GM19193 (cell line): ENCODE results near the gene RECQL5.

Source experiments
- POLR2A ChIP-seq: IDR thresholded peaks from 4 replicates; pipeline ENCODE4 v1.6.1; 2011; ENCODE audit not compliant: insufficient read depth, insufficient read length; ENCODE audit errors: extremely low read depth

RECQL5 gene

DNA sequence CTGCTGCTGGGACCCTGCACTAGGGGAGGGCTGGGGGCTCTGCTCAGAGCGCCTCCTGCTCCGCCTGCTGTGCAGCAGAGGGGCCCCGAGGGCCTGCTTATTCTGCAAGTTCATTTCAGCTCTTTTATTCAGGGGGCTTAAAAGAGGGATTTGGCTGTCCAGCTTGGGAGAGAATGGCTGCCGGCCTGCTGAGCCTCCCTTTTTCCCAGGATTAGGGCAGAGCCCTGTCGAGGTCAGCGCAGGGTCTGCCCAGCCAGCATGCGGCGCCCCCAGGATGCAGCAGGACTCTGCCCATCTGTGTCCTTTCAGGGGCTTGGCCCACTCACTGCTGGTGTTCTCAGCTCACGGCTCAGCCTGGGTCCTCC, 32.6 kb downstream of the RECQL5 start:
- TF ChIP-seq POLR2A, result no peak

DNA sequence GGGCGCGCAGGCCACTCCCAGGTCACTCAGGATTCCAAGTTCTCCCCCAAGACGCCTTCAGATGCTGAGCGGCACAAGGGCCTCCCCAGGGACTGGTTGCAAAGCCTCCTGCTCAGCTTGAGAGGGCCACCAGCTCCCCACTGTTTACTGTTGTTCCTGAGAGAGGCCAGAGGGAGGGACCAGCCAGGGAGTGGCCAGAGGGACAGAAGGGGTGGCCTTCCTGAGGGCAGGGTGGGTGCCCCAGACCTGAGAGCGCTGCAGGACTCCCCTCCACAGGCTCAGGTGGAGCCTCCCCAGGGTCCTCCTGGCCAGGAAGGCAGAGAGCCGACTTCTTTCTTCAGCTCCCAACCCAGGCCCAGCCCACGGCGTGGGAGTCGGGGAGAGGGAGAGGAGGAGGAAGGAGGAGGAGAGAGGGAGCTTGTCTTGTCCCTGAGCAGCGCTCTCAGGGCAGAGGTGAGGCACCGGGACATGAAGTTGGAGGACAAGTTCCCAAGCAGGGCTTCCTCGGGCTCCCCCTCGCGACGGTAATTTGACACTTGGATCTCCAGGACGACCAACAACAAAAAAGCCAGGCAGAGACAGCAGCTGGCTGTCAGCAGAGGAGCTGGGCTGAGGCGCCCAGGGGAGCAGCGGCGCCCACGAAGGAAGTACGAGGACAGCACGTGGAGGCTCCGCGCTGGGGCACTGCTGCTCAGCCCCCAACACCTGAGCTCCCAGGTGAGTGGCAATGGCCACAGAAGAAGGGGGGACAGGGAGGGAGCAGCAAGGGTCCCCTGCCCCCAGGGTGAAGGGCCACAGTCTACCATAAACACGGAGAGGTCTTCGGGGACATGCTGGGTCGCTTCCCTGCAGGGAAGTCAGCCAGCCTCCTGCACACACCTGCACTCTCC, 33.2 kb downstream of the RECQL5 start:
- TF ChIP-seq POLR2A, result no peak

DNA sequence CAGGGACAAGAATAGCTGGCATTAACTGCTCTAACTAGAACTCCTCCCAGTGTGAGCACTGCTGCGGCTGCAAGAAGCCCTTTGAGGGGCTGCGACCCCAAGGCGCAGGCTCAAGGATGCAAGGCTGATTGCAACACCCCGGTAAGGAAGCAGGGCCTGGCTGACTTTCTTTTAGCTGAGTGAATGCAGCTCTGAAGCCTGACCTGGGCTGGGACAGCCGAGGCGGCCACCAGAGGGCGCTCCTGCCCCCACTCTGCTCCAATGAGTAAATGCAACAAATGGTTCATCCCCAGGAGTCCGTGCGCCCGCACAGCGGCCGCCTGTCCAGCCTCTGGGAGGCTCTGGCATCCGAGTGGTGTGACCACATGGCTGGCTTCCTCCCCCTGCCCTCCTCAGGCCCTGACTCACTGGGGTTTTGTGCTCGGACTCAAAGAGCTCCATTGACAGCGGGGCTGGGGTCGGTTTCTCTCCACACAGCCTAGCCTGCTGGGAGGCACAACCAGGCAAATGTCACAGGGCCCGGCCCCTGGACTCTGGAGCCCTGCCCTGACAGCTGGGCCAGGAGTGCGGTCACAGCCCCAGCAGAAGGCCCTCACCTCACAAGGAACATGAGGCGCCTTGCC, 34.0 kb downstream of the RECQL5 start, which contains the start of gene SMIM5:
SMIM5 (plus strand) TSS at position 572 of the 623 bp plus-strand sequence. CDS start 6,768 bp downstream, outside the sequence.
- TF ChIP-seq POLR2A, result no peak

DNA sequence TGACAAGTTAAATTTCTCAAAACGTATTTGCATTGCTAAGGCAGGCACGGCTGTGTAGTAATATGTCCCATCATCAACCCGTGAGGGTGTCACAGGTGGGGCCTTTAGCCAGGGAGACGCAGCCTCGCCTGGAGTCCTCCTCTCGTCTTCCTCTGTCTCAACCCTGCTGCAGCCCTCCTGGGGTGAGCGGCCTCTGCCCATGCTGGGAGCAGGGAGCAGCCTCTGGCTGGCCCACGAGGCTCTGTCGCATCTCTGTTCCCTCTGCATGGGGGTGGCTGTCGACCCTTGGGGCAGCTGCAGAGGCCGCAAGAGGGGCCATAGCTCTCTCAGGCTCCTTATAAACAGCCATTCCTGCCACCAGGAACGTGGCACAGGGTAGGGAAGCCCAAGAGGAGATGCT, 34.5 kb downstream of the RECQL5 start:
- TF ChIP-seq POLR2A, result no peak

DNA sequence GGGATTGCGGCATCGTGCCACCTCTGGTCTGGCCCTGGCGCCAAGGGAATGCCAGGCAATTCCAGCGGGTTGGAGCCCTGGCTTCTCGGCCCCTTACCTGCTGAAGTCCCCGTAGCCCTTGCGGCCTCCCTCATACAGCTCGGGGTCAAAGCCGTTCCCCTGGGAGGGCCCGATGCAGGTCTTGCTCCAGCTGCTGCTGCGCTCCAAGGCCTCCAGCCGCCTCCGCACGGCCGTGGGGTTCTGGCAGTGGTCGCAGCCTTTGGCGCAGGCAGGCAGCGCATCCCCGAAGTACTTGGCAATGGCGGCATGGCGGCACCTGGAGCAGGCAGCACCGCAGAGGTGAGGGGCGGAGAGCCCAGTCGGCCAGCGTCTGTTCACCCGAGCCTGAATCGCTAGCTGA, 35.6 kb downstream of the RECQL5 start:
- TF ChIP-seq POLR2A, result no peak

DNA sequence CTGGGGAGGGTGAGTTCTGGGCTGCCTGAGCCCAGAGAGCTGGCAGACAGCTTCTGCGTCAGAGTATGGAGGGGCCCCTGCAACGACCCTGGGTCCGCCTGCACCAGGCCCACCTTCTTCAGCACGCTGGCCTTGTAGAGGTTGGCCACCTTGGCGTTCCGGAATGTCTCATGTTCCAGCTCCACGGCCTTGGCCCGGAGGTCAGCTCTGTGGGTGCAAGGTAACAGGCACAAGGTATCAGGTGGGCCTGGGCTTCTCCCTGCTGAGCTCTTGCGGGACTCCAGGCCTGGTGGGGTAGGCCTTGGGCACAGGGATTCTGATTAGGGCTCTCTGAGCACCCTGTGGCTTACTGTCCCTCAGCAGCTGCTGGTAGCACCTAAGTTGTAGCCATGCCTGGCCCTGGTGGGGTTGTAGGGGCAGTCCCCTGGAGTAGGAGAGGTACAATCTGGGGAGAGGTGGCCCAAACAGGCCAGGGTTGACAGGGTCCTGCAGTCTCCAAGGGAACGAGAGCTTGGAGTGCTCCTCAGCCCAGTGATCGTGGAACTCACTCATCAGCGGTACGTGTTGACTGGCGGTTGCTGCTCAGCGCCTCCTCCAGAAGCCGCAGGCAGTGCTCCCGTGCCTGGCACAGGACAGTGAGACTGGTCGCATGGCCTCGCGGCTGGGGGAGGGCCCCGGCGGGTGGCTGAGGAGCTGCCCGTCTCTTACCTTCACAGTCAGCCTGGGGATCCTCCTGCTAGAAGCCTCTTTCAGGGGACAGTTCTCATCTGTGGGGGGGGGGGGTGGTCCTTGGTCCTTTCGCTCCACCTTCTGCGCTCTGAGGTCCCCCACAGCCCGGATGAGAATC, 36.7 kb downstream of the RECQL5 start:
- TF ChIP-seq POLR2A, result no peak

DNA sequence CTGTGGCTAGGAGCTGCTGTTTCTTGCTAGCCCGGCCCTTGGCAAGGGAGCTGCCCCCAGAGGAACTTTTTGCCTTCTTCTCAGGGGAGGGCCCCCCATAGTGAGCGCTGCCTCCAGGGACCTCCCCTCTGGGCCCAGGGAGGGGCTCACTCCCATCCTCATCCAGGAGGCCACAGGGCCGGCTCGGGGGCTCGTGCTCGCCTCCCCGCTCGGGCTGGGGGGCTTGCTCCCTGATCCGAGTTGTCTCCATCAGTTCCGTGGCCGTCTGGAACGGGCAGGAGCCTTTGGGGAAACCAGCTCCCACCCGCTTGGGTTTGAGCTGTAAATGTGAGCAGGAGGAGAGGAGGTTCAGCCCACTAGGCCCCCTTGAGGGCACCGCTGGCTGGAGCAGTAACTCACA, 37.8 kb downstream of the RECQL5 start:
- TF ChIP-seq POLR2A, result no peak

DNA sequence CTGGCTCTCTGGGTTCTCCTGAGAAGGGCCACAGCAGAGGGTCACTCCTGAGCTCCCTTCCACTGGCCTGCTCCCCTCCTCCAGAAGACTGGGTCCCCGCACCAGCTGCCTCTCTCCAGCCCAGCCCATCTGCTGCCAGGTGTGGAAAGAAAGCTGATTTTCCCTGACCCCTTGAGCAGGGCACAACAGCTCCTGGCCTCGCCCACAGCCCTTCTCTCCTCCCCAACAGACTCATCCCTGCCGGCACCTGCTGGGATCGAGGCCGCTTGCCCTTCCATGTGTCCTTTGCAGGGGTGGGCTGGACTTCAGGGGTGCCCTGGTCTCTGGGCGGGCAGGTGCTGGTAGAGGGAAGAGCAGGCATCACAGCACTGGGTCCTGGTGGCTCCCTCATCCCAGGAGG, 38.5 kb downstream of the RECQL5 start:
- TF ChIP-seq POLR2A, result no peak

DNA sequence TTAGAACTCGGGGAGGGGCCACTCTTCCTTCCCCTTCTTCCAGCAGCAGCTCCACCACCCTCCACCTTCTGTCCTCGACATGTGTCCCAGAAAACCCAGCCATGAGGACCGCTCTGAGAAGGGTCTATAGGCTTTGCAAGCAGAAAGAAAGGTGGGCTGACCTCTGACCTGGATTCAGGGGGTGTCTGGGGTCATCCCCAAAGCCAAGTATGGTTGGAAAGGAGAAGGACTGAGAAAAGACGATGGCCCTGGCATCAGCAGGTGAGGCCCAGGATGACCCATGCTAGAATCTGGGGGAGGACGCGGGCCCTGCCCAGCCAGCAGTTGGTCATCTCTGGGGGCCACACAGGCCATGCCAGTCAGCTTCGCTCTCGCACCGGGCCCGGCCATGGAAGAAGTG, 39.9 kb downstream of the RECQL5 start:
- TF ChIP-seq POLR2A, result no peak

DNA sequence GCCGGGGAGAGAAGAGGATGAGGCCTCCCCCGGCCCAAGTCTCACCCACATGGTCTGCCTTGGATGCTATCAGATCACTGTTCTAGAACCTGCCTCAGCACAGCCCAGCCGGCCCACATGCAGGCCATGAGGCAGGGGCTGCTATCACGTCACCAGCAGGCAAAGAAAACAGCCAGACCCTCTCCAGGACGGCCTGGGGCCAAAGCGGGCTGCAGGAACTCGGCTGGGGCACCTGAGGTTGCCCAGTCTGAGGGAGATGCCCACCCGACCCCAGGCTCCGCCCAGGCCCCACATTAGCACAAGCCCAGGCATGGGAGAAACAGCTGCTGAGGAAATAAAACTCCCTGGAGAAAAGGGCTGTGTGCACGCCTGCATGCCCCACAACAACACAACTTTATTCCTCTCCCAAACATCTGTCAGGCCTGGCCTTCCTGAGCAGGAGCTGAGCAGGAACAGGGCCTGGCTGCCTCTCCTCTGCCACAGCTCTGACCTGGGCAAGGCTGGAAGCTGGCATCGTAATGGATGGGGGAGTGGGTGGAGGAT, 40.4 kb downstream of the RECQL5 start:
- TF ChIP-seq POLR2A, result no peak

DNA sequence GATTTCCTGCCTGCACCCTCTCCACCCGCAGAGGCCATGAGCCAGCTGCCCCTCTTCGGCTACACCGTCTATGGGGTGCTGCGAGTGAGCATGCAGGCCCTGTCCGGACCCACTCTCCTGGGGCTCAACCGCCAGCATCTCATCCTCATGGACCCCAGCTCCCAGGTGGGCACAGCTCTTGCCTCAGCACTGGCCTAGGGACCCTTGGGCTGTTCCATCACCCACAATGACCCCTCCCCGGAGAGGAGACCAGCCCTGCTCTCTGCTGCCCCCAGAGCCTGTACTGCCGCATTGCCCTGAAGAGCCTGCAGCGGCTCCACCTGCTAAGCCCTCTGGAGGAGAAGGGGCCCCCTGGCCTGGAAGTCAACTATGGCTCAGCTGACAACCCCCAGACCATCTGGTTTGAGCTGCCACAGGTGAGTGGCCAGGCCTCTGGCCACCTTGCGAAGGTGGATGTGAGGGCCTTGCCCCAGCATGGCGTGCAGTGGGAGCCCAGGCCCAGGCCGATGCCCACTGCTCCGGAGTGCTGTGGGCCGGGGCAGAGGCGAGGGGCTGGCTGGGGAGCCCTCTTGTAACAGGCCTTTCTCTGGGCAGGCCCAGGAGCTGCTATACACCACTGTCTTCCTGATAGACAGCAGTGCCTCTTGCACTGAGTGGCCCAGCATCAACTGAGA, 41.0 kb downstream of the RECQL5 start:
- no peak for TF ChIP-seq POLR2A

DNA sequence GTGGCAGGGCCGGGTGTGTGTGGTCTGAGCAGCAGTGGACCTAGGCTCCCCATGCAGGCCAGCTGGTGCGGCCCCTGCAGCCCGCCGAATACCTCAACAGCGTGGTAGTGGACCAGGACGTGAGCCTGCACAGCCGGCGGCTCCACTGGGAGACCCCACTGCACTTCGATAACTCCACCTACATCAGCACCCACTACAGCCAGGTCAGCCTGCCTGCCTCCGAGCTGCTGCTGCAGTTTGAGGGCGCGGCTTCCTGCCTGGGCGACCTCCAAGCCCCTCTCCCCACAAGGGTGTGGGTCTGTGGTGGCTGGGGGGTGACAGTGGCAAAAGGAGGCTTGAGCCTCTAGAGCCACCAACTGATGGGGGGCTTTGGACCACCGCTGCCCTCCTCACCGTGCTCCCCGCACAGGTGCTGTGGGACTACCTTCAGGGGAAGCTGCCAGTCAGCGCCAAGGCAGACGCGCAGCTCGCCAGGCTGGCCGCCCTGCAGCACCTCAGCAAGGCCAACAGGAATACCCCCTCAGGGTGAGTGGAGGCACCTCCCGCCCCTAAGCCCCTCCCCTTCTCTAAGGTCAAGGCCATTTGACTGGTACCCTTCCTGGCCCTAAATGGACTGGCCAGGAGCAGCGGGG, 42.1 kb downstream of the RECQL5 start:
- TF ChIP-seq POLR2A, result no peak

DNA sequence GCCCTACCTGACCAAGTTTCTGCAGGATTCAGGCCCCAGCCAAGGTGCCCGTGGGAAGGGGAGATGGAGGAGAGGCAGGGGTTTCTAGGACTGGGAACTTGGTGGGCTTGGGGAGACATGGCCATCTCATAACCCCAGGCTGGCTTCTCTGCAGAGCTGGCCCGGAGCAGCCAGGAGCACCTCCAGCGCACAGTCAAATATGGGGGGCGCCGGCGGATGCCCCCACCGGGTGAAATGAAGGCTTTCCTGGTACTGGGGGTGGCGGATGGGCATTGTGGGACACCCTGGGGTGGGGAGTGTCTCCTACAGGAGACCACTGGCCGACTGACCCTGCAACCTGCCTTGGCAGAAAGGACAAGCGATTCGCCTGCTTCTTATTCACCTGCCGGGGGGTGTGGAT, 42.9 kb downstream of the RECQL5 start:
- no peak for TF ChIP-seq POLR2A

DNA sequence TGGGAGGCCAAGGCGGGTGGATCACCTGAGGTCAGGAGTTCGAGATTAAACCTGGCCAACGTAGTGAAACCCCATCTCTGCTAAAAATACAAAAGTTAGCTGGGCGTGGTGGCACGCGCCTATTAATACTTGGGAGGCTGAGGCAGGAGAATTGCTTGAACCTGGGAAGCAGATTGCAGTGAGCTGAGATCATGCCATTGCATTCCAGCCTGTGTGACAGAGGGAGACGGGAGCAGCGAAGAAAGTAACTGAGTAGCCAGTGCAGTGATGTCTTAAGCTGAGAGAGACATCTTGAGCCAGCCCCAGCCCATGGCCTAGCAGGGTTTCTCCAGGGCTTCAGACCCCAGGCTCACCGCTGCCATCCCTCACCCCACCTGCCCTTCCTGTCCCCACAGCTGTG, 43.6 kb downstream of the RECQL5 start:
- TF ChIP-seq POLR2A, result no peak
